ENCODE results near the gene NIPAL4. TPM values are rescaled to one million over a fixed set of nuclear protein-coding genes. Genes with fewer than 3 reads are reported as not detected.
A peak's percentile ranks its signal among the peaks of the same experiment; 100 is the strongest.
"Not testable (repeated sequence)": the region's sequence is repeated elsewhere in the genome, so short reads cannot be mapped to it uniquely, and the experiment has no call there.

NIPAL4 gene
- total RNA-seq (2021), result not detected in 2 replicates
- percentile 14 among the genes with signal in this experiment for Bru-seq, nascent RNA
- BruChase-seq, experiment 1, labeled RNA remaining after a 2-hour chase, result percentile 6 among the genes with signal in this experiment
- BruChase-seq, experiment 2, labeled RNA remaining after a 6-hour chase, result percentile 15 among the genes with signal in this experiment
- long read RNA-seq, result 0 reads

- peak; percentile 43 for TF ChIP-seq EZH2 (IDR thresholded peaks at IDR 0.05; ENCODE audit: borderline replicate concordance, low read depth, low read length, poor library complexity, severe bottlenecking)
- no peak for TF ChIP-seq CTCF (conservative IDR thresholded peaks at IDR 0.05; ENCODE audit: low read depth, low read length)
- intact Hi-C loops (cut with micrococcal nuclease; ENCODE audit: unreplicated experiment), result no loop called here
- no peaks in the 10 kb centered on the region for H3K27me3 ChIP-seq (replicated peaks; ENCODE audit: insufficient read depth, low read depth, low read length, poor library complexity)
- DNase-seq (ENCODE audit: low spot score), result no peak
- H3K4me3 ChIP-seq (ENCODE audit: low read depth, low read length, poor library complexity, severe bottlenecking), result peak within 1 kb of the TSS; percentile 35
- ChIA-PET POLR2A (ENCODE audit: low non-redundant PET) (no interaction called here), CTCF (no interaction called here)
- no peaks in the 10 kb centered on the region for H3K9me3 ChIP-seq (ENCODE audit: low read depth, low read length, poor library complexity, severe bottlenecking)
- no peak within 1 kb of the TSS for H3K27ac ChIP-seq (ENCODE audit: low read depth, low read length, poor library complexity, severe bottlenecking)
- no TSS peak for BruUV-seq (replicated peaks)
- H3K4me1 ChIP-seq (ENCODE audit: insufficient read depth, low read length, poor library complexity, severe bottlenecking), result peaks cover 8% of the 10 kb centered on the region
- no peaks in the 10 kb centered on the region for H3K36me3 ChIP-seq (ENCODE audit: insufficient read depth, low read length, poor library complexity, severe bottlenecking)
Measured at GRCh38 chr5:157459715-157460599, at the start of gene NIPAL4. Gene NIPAL4, plus strand, starts transcription at chr5:157460213. Its CDS starts 108 bp downstream, at chr5:157460321.

GRCh38 chr5:157415838-157416237 lies 44.2 kb upstream of the NIPAL4 start:
- no peak for DNase-seq (ENCODE audit: low spot score)
- Histone ChIP-seq H3K4me3 (ENCODE audit: low read depth, low read length, poor library complexity, severe bottlenecking) (no peak overlapping the region), H3K27ac (ENCODE audit: low read depth, low read length, poor library complexity, severe bottlenecking) (no peak overlapping the region), H3K27me3 (replicated peaks; ENCODE audit: insufficient read depth, low read depth, low read length, poor library complexity) (no peaks in the 10 kb centered on the region), H3K36me3 (ENCODE audit: insufficient read depth, low read length, poor library complexity, severe bottlenecking) (no peaks in the 10 kb centered on the region), H3K4me1 (ENCODE audit: insufficient read depth, low read length, poor library complexity, severe bottlenecking) (no peaks in the 10 kb centered on the region), H3K9me3 (ENCODE audit: low read depth, low read length, poor library complexity, severe bottlenecking) (no peaks in the 10 kb centered on the region)
- CTCF ChIA-PET, result no interaction called here
- POLR2A ChIA-PET (ENCODE audit: low non-redundant PET), result no interaction called here
- intact Hi-C loops (cut with micrococcal nuclease; ENCODE audit: unreplicated experiment), result no loop called here
- TF ChIP-seq EZH2 (IDR thresholded peaks at IDR 0.05; ENCODE audit: borderline replicate concordance, low read depth, low read length, poor library complexity, severe bottlenecking), result no peak
- TF ChIP-seq CTCF (conservative IDR thresholded peaks at IDR 0.05; ENCODE audit: low read depth, low read length), result no peak
- BruUV-seq (replicated peaks), result no TSS peak

- BruUV-seq (replicated peaks); H3K4me3 ChIP-seq (ENCODE audit: low read depth, low read length, poor library complexity, severe bottlenecking); H3K27me3 ChIP-seq (replicated peaks; ENCODE audit: insufficient read depth, low read depth, low read length, poor library complexity); intact Hi-C loops (cut with micrococcal nuclease; ENCODE audit: unreplicated experiment); POLR2A ChIA-PET (ENCODE audit: low non-redundant PET); CTCF ChIA-PET; H3K9me3 ChIP-seq (ENCODE audit: low read depth, low read length, poor library complexity, severe bottlenecking); H3K36me3 ChIP-seq (ENCODE audit: insufficient read depth, low read length, poor library complexity, severe bottlenecking); H3K27ac ChIP-seq (ENCODE audit: low read depth, low read length, poor library complexity, severe bottlenecking); DNase-seq (ENCODE audit: low spot score); H3K4me1 ChIP-seq (ENCODE audit: insufficient read depth, low read length, poor library complexity, severe bottlenecking): not testable (repeated sequence)
Measured at GRCh38 chr5:157419521-157419920, 40.5 kb upstream of the NIPAL4 start.

GRCh38 chr5:157429920-157430319 lies 30.1 kb upstream of the NIPAL4 start:
- H3K9me3 ChIP-seq (ENCODE audit: low read depth, low read length, poor library complexity, severe bottlenecking); H3K4me3 ChIP-seq (ENCODE audit: low read depth, low read length, poor library complexity, severe bottlenecking); H3K36me3 ChIP-seq (ENCODE audit: insufficient read depth, low read length, poor library complexity, severe bottlenecking); BruUV-seq (replicated peaks); H3K4me1 ChIP-seq (ENCODE audit: insufficient read depth, low read length, poor library complexity, severe bottlenecking); DNase-seq (ENCODE audit: low spot score); POLR2A ChIA-PET (ENCODE audit: low non-redundant PET); H3K27me3 ChIP-seq (replicated peaks; ENCODE audit: insufficient read depth, low read depth, low read length, poor library complexity); CTCF ChIA-PET; H3K27ac ChIP-seq (ENCODE audit: low read depth, low read length, poor library complexity, severe bottlenecking): not testable (repeated sequence)
- intact Hi-C loops (cut with micrococcal nuclease; ENCODE audit: unreplicated experiment), result loop anchor here (2.0 kb wide), 1 partner anchor 41 kb away; no protein-coding TSS in a partner anchor

Measured in A673 (cell line).